Adipocyte (in vitro differentiated cells): ENCODE results near the gene TMEM132C.

Experiments
- DNase-seq: peaks from one replicate; pipeline ENCODE4 v3.0.0-alpha.2; 2015; ENCODE audit warnings: low read depth
- H3K27me3 ChIP-seq: replicated peaks from 2 replicates; pipeline ENCODE4 v1.7.0; 2013; ENCODE audit warnings: mild to moderate bottlenecking, low read length, moderate library complexity; ENCODE audit not compliant: control insufficient read depth, insufficient read depth
- H3K36me3 ChIP-seq: 2 replicates; pipeline ENCODE4 v1.7.0; 2013; ENCODE audit warnings: low read length, mild to moderate bottlenecking, moderate library complexity; ENCODE audit not compliant: control insufficient read depth, insufficient read depth, severe bottlenecking
- H3K4me1 ChIP-seq: 2 replicates; pipeline ENCODE4 v1.7.0; 2013; ENCODE audit warnings: mild to moderate bottlenecking, low read length, moderate library complexity; ENCODE audit not compliant: control insufficient read depth, insufficient read depth
- H3K4me3 ChIP-seq: 2 replicates; pipeline ENCODE4 v1.7.0; 2013; ENCODE audit warnings: mild to moderate bottlenecking, low read length, moderate library complexity
- H3K9ac ChIP-seq: 2 replicates; pipeline ENCODE4 v1.7.0; 2013; ENCODE audit warnings: mild to moderate bottlenecking, low read length, moderate library complexity
- H3K9me3 ChIP-seq: 2 replicates; pipeline ENCODE4 v1.7.0; 2013; ENCODE audit warnings: mild to moderate bottlenecking, low read length, moderate library complexity; ENCODE audit not compliant: control insufficient read depth

Gene TMEM132C

GRCh38 chr12:128423205-128423604, 156.2 kb downstream of the TMEM132C start:
- Histone ChIP-seq H3K9ac (no peak overlapping the region), H3K36me3 (no peaks in the 10 kb centered on the region), H3K4me1 (no peaks in the 10 kb centered on the region), H3K9me3 (peaks cover 3% of the 10 kb centered on the region), H3K4me3 (no peak overlapping the region), H3K27me3 (no peaks in the 10 kb centered on the region)
- DNase-seq = no peak

- Histone ChIP-seq H3K9me3 (peaks cover 3% of the 10 kb centered on the region), H3K4me1 (no peaks in the 10 kb centered on the region), H3K9ac (no peak overlapping the region), H3K36me3 (no peaks in the 10 kb centered on the region), H3K4me3 (no peak overlapping the region), H3K27me3 (no peaks in the 10 kb centered on the region)
- DNase-seq = no peak
These were observed 158.0 kb downstream of the TMEM132C start for GRCh38 chr12:128424931-128425431.

- DNase-seq = no peak
These were observed 158.8 kb downstream of the TMEM132C start for GRCh38 chr12:128425666-128426331.

GRCh38 chr12:128426511-128426910, 159.5 kb downstream of the TMEM132C start:
- Histone ChIP-seq H3K9me3 (peaks cover 3% of the 10 kb centered on the region), H3K27me3 (no peaks in the 10 kb centered on the region), H3K4me1 (no peaks in the 10 kb centered on the region), H3K36me3 (no peaks in the 10 kb centered on the region), H3K4me3 (no peak overlapping the region), H3K9ac (no peak overlapping the region)
- DNase-seq = no peak

More at GRCh38 chr12:128425666-128426331, 158.8 kb downstream of the TMEM132C start:
- Histone ChIP-seq H3K4me1 (no peaks in the 10 kb centered on the region), H3K9ac (no peak overlapping the region), H3K9me3 (peaks cover 3% of the 10 kb centered on the region), H3K36me3 (no peaks in the 10 kb centered on the region), H3K27me3 (no peaks in the 10 kb centered on the region), H3K4me3 (no peak overlapping the region)

- DNase-seq = no peak
- H3K4me3 ChIP-seq = no peak overlapping the region
- no peaks in the 10 kb centered on the region for H3K4me1 ChIP-seq
- no peaks in the 10 kb centered on the region for H3K27me3 ChIP-seq
- H3K9me3 ChIP-seq = no peaks in the 10 kb centered on the region
- H3K9ac ChIP-seq = no peak overlapping the region
- H3K36me3 ChIP-seq = no peaks in the 10 kb centered on the region
These were observed 172.8 kb downstream of the TMEM132C start for GRCh38 chr12:128439796-128440195.

GRCh38 chr12:128442096-128442495, 175.1 kb downstream of the TMEM132C start:
- Histone ChIP-seq H3K4me1 (no peaks in the 10 kb centered on the region), H3K36me3 (no peaks in the 10 kb centered on the region), H3K27me3 (no peaks in the 10 kb centered on the region), H3K9ac (no peak overlapping the region), H3K9me3 (peaks cover 3% of the 10 kb centered on the region), H3K4me3 (no peak overlapping the region)
- no peak for DNase-seq

GRCh38 chr12:128444598-128444997, 177.6 kb downstream of the TMEM132C start:
- no peak overlapping the region for H3K4me3 ChIP-seq
- DNase-seq = no peak
- peaks cover 3% of the 10 kb centered on the region for H3K9me3 ChIP-seq
- H3K4me1 ChIP-seq = no peaks in the 10 kb centered on the region
- no peaks in the 10 kb centered on the region for H3K36me3 ChIP-seq
- H3K27me3 ChIP-seq = no peaks in the 10 kb centered on the region
- no peak overlapping the region for H3K9ac ChIP-seq

GRCh38 chr12:128445415-128446127, 178.6 kb downstream of the TMEM132C start:
- H3K9ac ChIP-seq = no peak overlapping the region
- no peak for DNase-seq
- no peak overlapping the region for H3K4me3 ChIP-seq
- no peaks in the 10 kb centered on the region for H3K4me1 ChIP-seq
- peaks cover 3% of the 10 kb centered on the region for H3K9me3 ChIP-seq
- no peaks in the 10 kb centered on the region for H3K27me3 ChIP-seq
- no peaks in the 10 kb centered on the region for H3K36me3 ChIP-seq

GRCh38 chr12:128449146-128449894, 182.3 kb downstream of the TMEM132C start:
- no peak overlapping the region for H3K4me3 ChIP-seq
- H3K4me1 ChIP-seq = no peaks in the 10 kb centered on the region
- no peak for DNase-seq
- H3K36me3 ChIP-seq = no peaks in the 10 kb centered on the region
- H3K27me3 ChIP-seq = no peaks in the 10 kb centered on the region
- H3K9me3 ChIP-seq = peaks cover 3% of the 10 kb centered on the region
- no peak overlapping the region for H3K9ac ChIP-seq

- H3K9ac ChIP-seq = no peak overlapping the region
- DNase-seq = no peak
- no peaks in the 10 kb centered on the region for H3K36me3 ChIP-seq
- no peaks in the 10 kb centered on the region for H3K27me3 ChIP-seq
- H3K4me3 ChIP-seq = no peak overlapping the region
- H3K9me3 ChIP-seq = peaks cover 3% of the 10 kb centered on the region
- H3K4me1 ChIP-seq = no peaks in the 10 kb centered on the region
These were observed 183.8 kb downstream of the TMEM132C start for GRCh38 chr12:128450810-128451209.

GRCh38 chr12:128455851-128456250, 188.9 kb downstream of the TMEM132C start:
- no peak for DNase-seq
- no peaks in the 10 kb centered on the region for H3K36me3 ChIP-seq
- H3K27me3 ChIP-seq = no peaks in the 10 kb centered on the region
- H3K4me1 ChIP-seq = no peaks in the 10 kb centered on the region
- no peak overlapping the region for H3K9ac ChIP-seq
- no peaks in the 10 kb centered on the region for H3K9me3 ChIP-seq
- H3K4me3 ChIP-seq = no peak overlapping the region
